HepG2 (cell line): ENCODE results near the gene LRRC10.

Experiments
- CEBPB ChIP-seq: IDR thresholded peaks from 2 replicates; pipeline ENCODE4 v1.6.1; 2011; ENCODE audit warnings: low read depth, low read length, improper control_type of control experiment, borderline replicate concordance
- FOSL1 ChIP-seq: sonication (generic); formaldehyde crosslinking; IDR thresholded peaks from 2 replicates; pipeline ENCODE4 v1.9.0; 2021; ENCODE audit warnings: missing genetic modification reagents, borderline replicate concordance
- JARID2 ChIP-seq: sonication (generic); formaldehyde crosslinking; IDR thresholded peaks from 2 replicates; pipeline ENCODE4 v1.8.1; 2023; ENCODE audit warnings: missing genetic modification reagents, inconsistent platforms; ENCODE audit not compliant: insufficient replicate concordance
- JUN ChIP-seq: sonication (generic); formaldehyde crosslinking; IDR thresholded peaks from 2 replicates; pipeline ENCODE4 v1.4.0; 2020; ENCODE audit warnings: mild to moderate bottlenecking, missing genetic modification reagents
- KAT7 ChIP-seq: IDR thresholded peaks from 2 replicates; pipeline ENCODE4 v1.6.1; 2018; ENCODE audit warnings: borderline replicate concordance, missing compliant biosample characterization
- POLR2A ChIP-seq, 2 experiments: IDR thresholded peaks; 2 replicates each; pipeline ENCODE4 v1.6.1; 2011; ENCODE audit warnings: low read depth in 2 of 2, low read length in 2 of 2, mild to moderate bottlenecking in 1 of 2, moderate library complexity in 1 of 2; ENCODE audit not compliant: insufficient read depth in 1 of 2

- TF ChIP-seq JUN (CRISPR knock-in tag) (no peak), CEBPB (no peak), KAT7 (CRISPR knock-in tag) (no peak), POLR2A (IDR thresholded peaks at IDR 0.05; ENCODE audit: insufficient read depth in 1 of 2, low read depth in 2 of 2, low read length in 2 of 2) (no peak), JARID2 (CRISPR knock-in tag) (no peak), FOSL1 (CRISPR knock-in tag) (no peak)
These were observed 581 bp downstream of the LRRC10 start for GRCh38 chr12:69610126-69610525.
